Hematopoietic multipotent progenitor cell treated with erythropoietin and hydrocortisone succinate and interleukin-3 and kit ligand, for 4 days (in vitro differentiated cells): ENCODE data around the gene DOCK1.

ENCODE experiments used
- DNase-seq: peaks from one replicate; pipeline ENCODE4 v3.0.0-alpha.2; 2015

The DOCK1 gene

GRCh38 chr10:127148933-127149220 is 243.6 kb downstream of the DOCK1 start:
- peak; percentile 18 for DNase-seq

GRCh38 chr10:127149501-127150081 is 244.4 kb downstream of the DOCK1 start:
- no peak for DNase-seq

GRCh38 chr10:127150136-127150535 is 244.9 kb downstream of the DOCK1 start:
- no peak for DNase-seq

- DNase-seq = no peak
Measured at GRCh38 chr10:127151541-127151940, 246.3 kb downstream of the DOCK1 start.

GRCh38 chr10:127151981-127152699 is 246.9 kb downstream of the DOCK1 start:
- no peak for DNase-seq

- DNase-seq = no peak
Measured at GRCh38 chr10:127153181-127153580, 248.0 kb downstream of the DOCK1 start.

GRCh38 chr10:127154831-127155620 is 249.8 kb downstream of the DOCK1 start:
- DNase-seq = no peak

GRCh38 chr10:127157089-127157488 is 251.9 kb downstream of the DOCK1 start:
- DNase-seq = no peak

- DNase-seq = no peak
Measured at GRCh38 chr10:127157506-127158200, 252.4 kb downstream of the DOCK1 start.

GRCh38 chr10:127158662-127159061 is 253.4 kb downstream of the DOCK1 start:
- no peak for DNase-seq

- no peak for DNase-seq
Measured at GRCh38 chr10:127159648-127160245, 254.5 kb downstream of the DOCK1 start.

GRCh38 chr10:127161482-127161881 is 256.3 kb downstream of the DOCK1 start:
- no peak for DNase-seq

- DNase-seq = no peak
Measured at GRCh38 chr10:127162841-127163240, 257.6 kb downstream of the DOCK1 start.

- no peak for DNase-seq
Measured at GRCh38 chr10:127168261-127168660, 263.0 kb downstream of the DOCK1 start.

GRCh38 chr10:127174866-127175265 is 269.6 kb downstream of the DOCK1 start:
- no peak for DNase-seq

- peak; percentile 4 for DNase-seq
Measured at GRCh38 chr10:127175357-127176110, 270.3 kb downstream of the DOCK1 start.

- no peak for DNase-seq
Measured at GRCh38 chr10:127176649-127177048, 271.4 kb downstream of the DOCK1 start.

- DNase-seq = no peak
Measured at GRCh38 chr10:127179612-127180250, 274.5 kb downstream of the DOCK1 start.

- no peak for DNase-seq
Measured at GRCh38 chr10:127182161-127182560, 276.9 kb downstream of the DOCK1 start.

GRCh38 chr10:127184582-127184981 is 279.4 kb downstream of the DOCK1 start:
- no peak for DNase-seq

GRCh38 chr10:127186813-127187212 is 281.6 kb downstream of the DOCK1 start:
- no peak for DNase-seq

- no peak for DNase-seq
Measured at GRCh38 chr10:127189226-127189625, 284.0 kb downstream of the DOCK1 start.
